ENCODE data around the gene RIF1.

Gene RIF1

DNA sequence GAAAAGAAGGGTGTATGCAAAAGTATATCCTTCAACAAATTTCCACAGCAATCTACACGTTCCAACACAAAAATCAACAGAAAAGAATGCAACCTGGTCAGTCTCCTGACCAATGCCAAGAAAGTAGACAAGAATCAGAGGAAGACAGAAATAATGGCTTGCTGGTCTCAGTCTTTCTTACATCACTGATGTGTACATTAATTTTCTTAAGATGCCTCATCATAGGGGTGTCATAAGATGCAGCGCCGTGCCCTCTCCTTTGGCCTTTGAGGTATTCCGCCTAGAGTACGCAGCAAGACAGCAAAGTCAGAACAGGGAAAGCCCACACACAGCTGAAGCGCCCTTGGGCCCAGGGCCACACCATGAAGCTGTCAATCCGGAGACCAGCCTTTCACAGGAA, 112.9 kb downstream of the RIF1 start:
- no peaks in the 10 kb centered on the region for H3K79me2 ChIP-seq (ENCODE audit: insufficient read depth, low read length)
- H3K4me3 ChIP-seq (ENCODE audit: insufficient read depth, low read length, poor library complexity, severe bottlenecking): no peak overlapping the region
- H3K4me2 ChIP-seq (ENCODE audit: low read depth, low read length, poor library complexity, severe bottlenecking): no peak overlapping the region
- no peak overlapping the region for H2AFZ ChIP-seq (ENCODE audit: low read depth, low read length, severe bottlenecking)
- no peaks in the 10 kb centered on the region for H3F3A ChIP-seq (ENCODE audit: insufficient read depth)
- H3K27me3 ChIP-seq (ENCODE audit: low read length): no peaks in the 10 kb centered on the region
- no peak for TF ChIP-seq EZH2phosphoT487 (conservative IDR thresholded peaks at IDR 0.05; ENCODE audit: low read length)
- TF ChIP-seq, protein P1, sequence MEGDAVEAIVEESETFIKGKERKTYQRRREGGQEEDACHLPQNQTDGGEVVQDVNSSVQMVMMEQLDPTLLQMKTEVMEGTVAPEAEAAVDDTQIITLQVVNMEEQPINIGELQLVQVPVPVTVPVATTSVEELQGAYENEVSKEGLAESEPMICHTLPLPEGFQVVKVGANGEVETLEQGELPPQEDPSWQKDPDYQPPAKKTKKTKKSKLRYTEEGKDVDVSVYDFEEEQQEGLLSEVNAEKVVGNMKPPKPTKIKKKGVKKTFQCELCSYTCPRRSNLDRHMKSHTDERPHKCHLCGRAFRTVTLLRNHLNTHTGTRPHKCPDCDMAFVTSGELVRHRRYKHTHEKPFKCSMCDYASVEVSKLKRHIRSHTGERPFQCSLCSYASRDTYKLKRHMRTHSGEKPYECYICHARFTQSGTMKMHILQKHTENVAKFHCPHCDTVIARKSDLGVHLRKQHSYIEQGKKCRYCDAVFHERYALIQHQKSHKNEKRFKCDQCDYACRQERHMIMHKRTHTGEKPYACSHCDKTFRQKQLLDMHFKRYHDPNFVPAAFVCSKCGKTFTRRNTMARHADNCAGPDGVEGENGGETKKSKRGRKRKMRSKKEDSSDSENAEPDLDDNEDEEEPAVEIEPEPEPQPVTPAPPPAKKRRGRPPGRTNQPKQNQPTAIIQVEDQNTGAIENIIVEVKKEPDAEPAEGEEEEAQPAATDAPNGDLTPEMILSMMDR (IDR thresholded peaks at IDR 0.05; ENCODE audit: insufficient read depth, low read length, poor library complexity, severe bottlenecking): no peak
- H3K9me3 ChIP-seq (ENCODE audit: insufficient read depth, low read length): no peaks in the 10 kb centered on the region
- no peak overlapping the region for H3K27ac ChIP-seq (ENCODE audit: low read depth, low read length)
- H3K9me2 ChIP-seq (replicated peaks; ENCODE audit: insufficient read depth, low read length): no peaks in the 10 kb centered on the region
- H4K20me1 ChIP-seq (ENCODE audit: low read depth, low read length): no peaks in the 10 kb centered on the region
- no peaks in the 10 kb centered on the region for H3K36me3 ChIP-seq (ENCODE audit: low read length)
- H3K9ac ChIP-seq (ENCODE audit: low read length): no peak overlapping the region

DNA sequence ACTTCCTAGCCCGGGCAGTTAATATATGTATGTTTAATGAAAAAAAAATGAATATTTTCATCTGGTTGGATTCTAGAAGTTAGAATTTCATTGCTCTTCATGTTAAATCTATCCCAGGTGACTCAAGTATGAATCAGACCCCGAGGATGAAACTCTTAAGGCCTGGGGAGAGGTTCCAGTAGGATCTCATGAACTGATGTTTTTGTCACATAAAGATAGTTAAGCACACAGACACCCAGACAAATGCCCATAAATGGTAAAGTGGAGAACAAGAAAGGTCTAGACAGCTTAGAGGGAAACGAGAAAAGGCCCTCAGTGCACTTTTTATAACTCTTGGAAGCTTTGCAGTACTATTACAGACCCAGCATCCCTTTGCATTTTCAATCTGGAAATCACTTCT, 114.1 kb downstream of the RIF1 start:
- Histone ChIP-seq H4K20me1 (ENCODE audit: low read depth, low read length) (no peaks in the 10 kb centered on the region), H3K27me3 (ENCODE audit: low read length) (no peaks in the 10 kb centered on the region), H3K79me2 (ENCODE audit: insufficient read depth, low read length) (no peaks in the 10 kb centered on the region), H3K36me3 (ENCODE audit: low read length) (no peaks in the 10 kb centered on the region), H3K9ac (ENCODE audit: low read length) (no peak overlapping the region), H3K27ac (ENCODE audit: low read depth, low read length) (no peak overlapping the region), H2AFZ (ENCODE audit: low read depth, low read length, severe bottlenecking) (no peak overlapping the region), H3K9me2 (replicated peaks; ENCODE audit: insufficient read depth, low read length) (no peaks in the 10 kb centered on the region), H3K4me3 (ENCODE audit: insufficient read depth, low read length, poor library complexity, severe bottlenecking) (no peak overlapping the region), H3K4me2 (ENCODE audit: low read depth, low read length, poor library complexity, severe bottlenecking) (no peak overlapping the region), H3F3A (ENCODE audit: insufficient read depth) (no peaks in the 10 kb centered on the region), H3K9me3 (ENCODE audit: insufficient read depth, low read length) (no peaks in the 10 kb centered on the region)
- TF ChIP-seq, protein P1 (IDR thresholded peaks at IDR 0.05; ENCODE audit: insufficient read depth, low read length, poor library complexity, severe bottlenecking): no peak
- no peak for TF ChIP-seq EZH2phosphoT487 (conservative IDR thresholded peaks at IDR 0.05; ENCODE audit: low read length)

DNA sequence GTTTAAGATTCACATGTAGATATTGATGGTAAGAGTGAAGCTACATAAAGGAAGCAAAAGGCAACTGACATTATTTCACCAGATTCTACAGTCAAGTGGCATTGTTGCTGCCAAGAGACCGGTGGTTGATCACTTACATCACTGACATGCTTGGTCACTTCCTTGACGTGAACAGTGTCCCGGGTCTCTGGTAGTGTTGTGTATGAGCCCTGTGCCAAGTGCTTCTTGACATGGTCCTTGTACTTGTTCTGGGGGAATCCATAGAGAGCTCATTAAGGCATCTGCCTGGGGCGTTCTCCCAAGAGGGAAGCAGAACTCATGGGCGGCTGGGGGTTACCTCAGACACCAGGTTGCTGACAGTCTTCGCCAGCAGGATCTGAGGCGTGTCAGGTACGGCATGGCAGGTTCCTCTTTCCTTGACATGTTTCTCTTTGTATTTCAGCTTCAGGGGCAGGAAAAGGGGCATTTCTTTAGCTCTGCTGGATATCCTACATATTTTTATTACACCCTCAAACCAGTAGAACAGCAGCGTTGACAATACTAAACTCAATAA, 116.2 kb downstream of the RIF1 start:
- Histone ChIP-seq H3K27me3 (ENCODE audit: low read length) (no peaks in the 10 kb centered on the region), H3K36me3 (ENCODE audit: low read length) (no peaks in the 10 kb centered on the region)

More for the DNA sequence above, 116.2 kb downstream of the RIF1 start:
- Histone ChIP-seq H3F3A (ENCODE audit: insufficient read depth) (no peaks in the 10 kb centered on the region), H2AFZ (ENCODE audit: low read depth, low read length, severe bottlenecking) (no peak overlapping the region), H3K27ac (ENCODE audit: low read depth, low read length) (no peak overlapping the region), H3K9ac (ENCODE audit: low read length) (no peak overlapping the region), H3K4me3 (ENCODE audit: insufficient read depth, low read length, poor library complexity, severe bottlenecking) (no peak overlapping the region), H3K9me2 (replicated peaks; ENCODE audit: insufficient read depth, low read length) (no peaks in the 10 kb centered on the region), H3K9me3 (ENCODE audit: insufficient read depth, low read length) (no peaks in the 10 kb centered on the region), H3K79me2 (ENCODE audit: insufficient read depth, low read length) (no peaks in the 10 kb centered on the region), H4K20me1 (ENCODE audit: low read depth, low read length) (no peaks in the 10 kb centered on the region), H3K4me2 (ENCODE audit: low read depth, low read length, poor library complexity, severe bottlenecking) (no peak overlapping the region)
- TF ChIP-seq, protein P1 (IDR thresholded peaks at IDR 0.05; ENCODE audit: insufficient read depth, low read length, poor library complexity, severe bottlenecking): no peak
